Liver (tissue), 9 donors: ENCODE measurements around the gene KCNMB2. TPM values are rescaled to one million over a fixed set of nuclear protein-coding genes. Genes with fewer than 3 reads are reported as not detected.

Experiments
- DNase-seq: peaks from one replicate; pipeline ENCODE4 v3.0.0-alpha.2; 2017; ENCODE audit warnings: low spot score
- H3K27ac ChIP-seq, 2 donors: one replicate each; pipeline ENCODE4 v1.7.0; 2013; ENCODE audit warnings: inconsistent platforms in 2 of 2, low read length in 2 of 2, control low read depth in 1 of 2, low read depth in 1 of 2, mild to moderate bottlenecking in 1 of 2
- H3K27me3 ChIP-seq, 4 donors: one replicate each; pipeline versions ENCODE4 v1.6.1 to v1.7.0; 2013; ENCODE audit warnings: low read length in 3 of 4, inconsistent platforms in 1 of 4, mild to moderate bottlenecking in 1 of 4, moderate library complexity in 1 of 4; ENCODE audit not compliant: control insufficient read depth in 4 of 4, insufficient read depth in 4 of 4
- H3K36me3 ChIP-seq, 4 donors: one replicate each; pipeline versions ENCODE4 v1.6.1 to v1.7.0; 2013; ENCODE audit warnings: low read length in 3 of 4, mild to moderate bottlenecking in 3 of 4, low read depth in 1 of 4, moderate library complexity in 1 of 4; ENCODE audit not compliant: control insufficient read depth in 4 of 4, insufficient read depth in 3 of 4
- H3K4me1 ChIP-seq, 4 donors: one replicate each; pipeline versions ENCODE4 v1.6.1 to v1.7.0; 2013; ENCODE audit warnings: low read length in 3 of 4, mild to moderate bottlenecking in 3 of 4, moderate library complexity in 1 of 4; ENCODE audit not compliant: control insufficient read depth in 4 of 4, insufficient read depth in 4 of 4
- H3K4me3 ChIP-seq, 3 donors: one replicate each; pipeline versions ENCODE4 v1.6.1 to v1.7.0; 2013; ENCODE audit warnings: low read length in 3 of 3, control low read depth in 1 of 3, low read depth in 1 of 3, mild to moderate bottlenecking in 1 of 3
- H3K9ac ChIP-seq, 2 donors: one replicate each; pipeline ENCODE4 v1.7.0; 2013; ENCODE audit warnings: low read length in 2 of 2, mild to moderate bottlenecking in 2 of 2, moderate library complexity in 2 of 2, control low read depth in 1 of 2, low read depth in 1 of 2
- H3K9me3 ChIP-seq, 4 donors: one replicate each; pipeline versions ENCODE4 v1.6.1 to v1.7.0; 2013; ENCODE audit warnings: low read length in 3 of 4; ENCODE audit not compliant: control insufficient read depth in 4 of 4
- EGR1 ChIP-seq, 2 donors: IDR thresholded peaks; 2 replicates each; pipeline ENCODE4 v1.6.1; 2016 to 2018; ENCODE audit warnings: antibody characterized with exemption in 2 of 2, low read depth in 2 of 2
- FOXA1 ChIP-seq: IDR thresholded peaks from 2 replicates; pipeline ENCODE4 v1.6.1; 2016; ENCODE audit warnings: antibody characterized with exemption
- FOXA2 ChIP-seq: IDR thresholded peaks from 2 replicates; pipeline ENCODE4 v1.6.1; 2016; ENCODE audit warnings: antibody characterized with exemption
- HNF4A ChIP-seq, 2 donors: conservative IDR thresholded peaks; 2 replicates each; pipeline ENCODE4 v1.6.1; 2016; ENCODE audit warnings: antibody characterized with exemption in 2 of 2, mild to moderate bottlenecking in 2 of 2
- HNF4G ChIP-seq: IDR thresholded peaks from 2 replicates; pipeline ENCODE4 v1.6.1; 2016; ENCODE audit warnings: antibody characterized with exemption
- JUND ChIP-seq, 2 donors: IDR thresholded peaks; 2 replicates each; pipeline ENCODE4 v1.6.1; 2016; ENCODE audit warnings: antibody characterized with exemption in 2 of 2
- MAX ChIP-seq: IDR thresholded peaks from 2 replicates; pipeline ENCODE4 v1.6.1; 2016; ENCODE audit warnings: antibody characterized with exemption
- NR2F2 ChIP-seq: IDR thresholded peaks from 2 replicates; pipeline ENCODE4 v1.6.1; 2016; ENCODE audit warnings: antibody characterized with exemption
- RAD21 ChIP-seq, 2 donors: IDR thresholded peaks; 2 replicates each; pipeline ENCODE4 v1.6.1; 2016; ENCODE audit warnings: antibody characterized with exemption in 2 of 2, mild to moderate bottlenecking in 2 of 2
- RXRA ChIP-seq, 2 donors: IDR thresholded peaks; 2 replicates each; pipeline ENCODE4 v1.6.1; 2017 to 2018; ENCODE audit warnings: antibody characterized with exemption in 2 of 2, mild to moderate bottlenecking in 1 of 2
- SP1 ChIP-seq: IDR thresholded peaks from 2 replicates; pipeline ENCODE4 v1.6.1; 2018; ENCODE audit warnings: antibody characterized with exemption, mild to moderate bottlenecking
- TAF1 ChIP-seq: conservative IDR thresholded peaks from 2 replicates; pipeline ENCODE4 v1.6.1; 2016; ENCODE audit warnings: antibody characterized with exemption, mild to moderate bottlenecking
- YY1 ChIP-seq: IDR thresholded peaks from 2 replicates; pipeline ENCODE4 v1.6.1; 2016; ENCODE audit warnings: antibody characterized with exemption, mild to moderate bottlenecking
- WGBS: extraction: QIAGEN DNeasy Blood & Tissue Kit; methylation state at CpG from one replicate; pipeline ENCODE4 v1.1.7; 2013; 5-methylcytosine and 5-hydroxymethylcytosine counted together
- polyA plus RNA-seq, 2 donors: library from polyadenylated mRNA; stranded (reverse) in 1 of 2; unstranded in 1 of 2; fragments of 200-250 nt in 1 of 2; fragments of >200 nt in 1 of 2; fragmentation: Nextera tagmentation in 1 of 2; extraction: Ambion mirVana in 1 of 2; gene quantifications; one replicate each; pipeline versions ENCODE4 v1.2.1 to v1.2.3, GENCODE V29; 2013 to 2015
- total RNA-seq, 2 donors: library from RNA; depleted of rRNA; stranded (reverse); fragments of >200 nt; gene quantifications; one replicate each; pipeline ENCODE4 v1.2.3, GENCODE V29; 2014
- TF ChIP-seq, protein P1 (sequence below): fragments of 150-350 bp; IDR thresholded peaks from 2 replicates; pipeline ENCODE4 v1.5.1; 2017; ENCODE audit warnings: improper control_type of control experiment, low read depth, low read length; ENCODE audit not compliant: missing input control
- TF ChIP-seq, protein P2 (sequence below): IDR thresholded peaks from 2 replicates; pipeline ENCODE4 v1.6.1; 2016; ENCODE audit warnings: antibody characterized with exemption
- donor health status: healthy.
- donor health status: healthy.
- donor health status: healthy.
- donor health status: healthy.
- donor health status: healthy.

The KCNMB2 gene
- total and polyA plus RNA-seq, 4 donors: 0.08 to 0.33 (median 0.16) TPM; not detected in 1

DNA sequence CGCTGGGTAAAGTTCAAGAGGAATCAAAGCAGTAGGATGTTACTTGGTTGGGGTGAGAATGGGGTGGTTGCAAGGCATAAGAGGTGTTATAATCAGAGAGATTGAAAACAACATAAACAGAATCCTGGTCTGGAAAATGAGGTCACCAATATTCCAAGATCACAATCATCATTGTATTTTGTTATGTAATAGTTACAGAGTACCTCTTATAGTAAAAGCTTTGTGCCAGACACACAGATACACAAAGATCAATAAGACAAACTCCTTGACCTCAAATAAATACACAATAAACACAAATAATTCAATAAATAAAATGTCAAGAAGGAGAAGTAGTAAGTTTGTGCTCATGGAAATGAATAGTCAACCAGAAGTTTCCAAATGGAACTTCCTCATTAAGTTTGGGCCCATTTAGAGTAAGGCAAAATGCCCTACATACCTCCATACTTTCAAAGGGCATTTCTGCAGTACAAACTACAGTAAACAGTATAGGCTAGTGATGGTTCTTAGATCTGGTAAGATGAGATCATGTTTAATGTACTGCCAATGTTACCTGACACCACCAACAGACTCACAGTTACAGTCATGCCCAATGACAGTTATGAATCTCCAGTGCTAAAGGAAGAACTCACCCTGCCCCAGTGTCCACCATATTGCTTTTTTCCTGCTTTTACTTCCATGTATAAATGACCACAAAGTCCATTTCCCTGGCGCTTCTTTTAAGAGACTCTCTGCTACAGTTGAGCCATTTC is 93.4 kb downstream of the KCNMB2 start:
- 85% methylated on average over 2 of the region's 2 CpGs for WGBS
- Histone ChIP-seq H3K9me3 (no peaks in the 10 kb centered on the region), H3K9ac (no peak overlapping the region), H3K4me1 (no peaks in the 10 kb centered on the region), H3K27ac (no peak overlapping the region), H3K27me3 (no peaks in the 10 kb centered on the region), H3K36me3 (no peaks in the 10 kb centered on the region), H3K4me3 (no peak overlapping the region)
- DNase-seq: no peak
- TF ChIP-seq JUND (IDR thresholded peaks at IDR 0.05) (no peak), FOXA1 (no peak), YY1 (no peak), HNF4G (no peak), FOXA2 (no peak), TAF1 (no peak), SP1 (no peak)
- TF ChIP-seq, protein P1, sequence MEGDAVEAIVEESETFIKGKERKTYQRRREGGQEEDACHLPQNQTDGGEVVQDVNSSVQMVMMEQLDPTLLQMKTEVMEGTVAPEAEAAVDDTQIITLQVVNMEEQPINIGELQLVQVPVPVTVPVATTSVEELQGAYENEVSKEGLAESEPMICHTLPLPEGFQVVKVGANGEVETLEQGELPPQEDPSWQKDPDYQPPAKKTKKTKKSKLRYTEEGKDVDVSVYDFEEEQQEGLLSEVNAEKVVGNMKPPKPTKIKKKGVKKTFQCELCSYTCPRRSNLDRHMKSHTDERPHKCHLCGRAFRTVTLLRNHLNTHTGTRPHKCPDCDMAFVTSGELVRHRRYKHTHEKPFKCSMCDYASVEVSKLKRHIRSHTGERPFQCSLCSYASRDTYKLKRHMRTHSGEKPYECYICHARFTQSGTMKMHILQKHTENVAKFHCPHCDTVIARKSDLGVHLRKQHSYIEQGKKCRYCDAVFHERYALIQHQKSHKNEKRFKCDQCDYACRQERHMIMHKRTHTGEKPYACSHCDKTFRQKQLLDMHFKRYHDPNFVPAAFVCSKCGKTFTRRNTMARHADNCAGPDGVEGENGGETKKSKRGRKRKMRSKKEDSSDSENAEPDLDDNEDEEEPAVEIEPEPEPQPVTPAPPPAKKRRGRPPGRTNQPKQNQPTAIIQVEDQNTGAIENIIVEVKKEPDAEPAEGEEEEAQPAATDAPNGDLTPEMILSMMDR: no peak
- TF ChIP-seq, protein P2, sequence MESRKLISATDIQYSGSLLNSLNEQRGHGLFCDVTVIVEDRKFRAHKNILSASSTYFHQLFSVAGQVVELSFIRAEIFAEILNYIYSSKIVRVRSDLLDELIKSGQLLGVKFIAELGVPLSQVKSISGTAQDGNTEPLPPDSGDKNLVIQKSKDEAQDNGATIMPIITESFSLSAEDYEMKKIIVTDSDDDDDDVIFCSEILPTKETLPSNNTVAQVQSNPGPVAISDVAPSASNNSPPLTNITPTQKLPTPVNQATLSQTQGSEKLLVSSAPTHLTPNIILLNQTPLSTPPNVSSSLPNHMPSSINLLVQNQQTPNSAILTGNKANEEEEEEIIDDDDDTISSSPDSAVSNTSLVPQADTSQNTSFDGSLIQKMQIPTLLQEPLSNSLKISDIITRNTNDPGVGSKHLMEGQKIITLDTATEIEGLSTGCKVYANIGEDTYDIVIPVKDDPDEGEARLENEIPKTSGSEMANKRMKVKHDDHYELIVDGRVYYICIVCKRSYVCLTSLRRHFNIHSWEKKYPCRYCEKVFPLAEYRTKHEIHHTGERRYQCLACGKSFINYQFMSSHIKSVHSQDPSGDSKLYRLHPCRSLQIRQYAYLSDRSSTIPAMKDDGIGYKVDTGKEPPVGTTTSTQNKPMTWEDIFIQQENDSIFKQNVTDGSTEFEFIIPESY: no peak

DNA sequence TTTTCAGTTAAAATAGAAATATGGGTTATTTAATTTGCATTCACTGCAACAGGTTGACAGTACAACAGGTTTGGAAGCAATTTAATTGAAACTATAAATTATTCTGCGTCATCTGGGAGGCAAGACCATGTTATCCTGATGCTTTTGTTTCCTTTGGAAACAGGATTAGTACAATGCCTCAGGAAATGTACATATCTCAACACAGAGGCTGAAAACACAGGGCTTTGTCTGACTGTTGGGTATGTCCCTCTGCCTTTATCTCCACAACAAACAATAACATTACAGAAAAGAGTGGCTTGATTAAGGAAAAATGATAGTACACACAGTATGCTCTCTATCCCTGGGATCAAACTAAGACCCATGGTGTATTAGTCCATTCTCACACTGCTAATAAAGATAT is 95.7 kb downstream of the KCNMB2 start:
- Histone ChIP-seq H3K36me3 (no peaks in the 10 kb centered on the region), H3K27me3 (no peaks in the 10 kb centered on the region), H3K27ac (no peak overlapping the region), H3K9ac (no peak overlapping the region), H3K4me1 (no peaks in the 10 kb centered on the region), H3K9me3 (no peaks in the 10 kb centered on the region), H3K4me3 (no peak overlapping the region)
- 66% methylated on average over 1 of the region's 1 CpG for WGBS
- TF ChIP-seq FOXA1 (no peak), NR2F2 (no peak), RAD21 (IDR thresholded peaks at IDR 0.05) (no peak)
- DNase-seq: no peak

DNA sequence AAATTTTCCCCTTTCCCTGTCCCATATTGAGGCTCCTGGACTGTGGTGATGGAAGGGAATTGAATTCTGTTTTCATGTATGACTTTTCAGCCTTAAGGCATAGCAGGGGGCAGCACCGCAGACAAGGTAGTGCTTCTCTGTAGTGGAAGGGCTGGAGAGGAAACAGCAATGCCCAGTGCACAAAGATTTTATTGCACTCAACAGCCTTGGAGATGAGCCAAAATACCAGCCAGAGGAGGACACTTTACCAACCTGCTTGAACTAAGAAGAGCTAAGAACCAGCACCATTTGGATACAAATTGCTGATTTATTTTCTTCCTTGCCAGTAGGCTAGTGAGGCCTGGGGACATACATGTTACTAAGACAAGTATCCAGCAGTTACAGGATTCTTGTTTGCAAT is 98.7 kb downstream of the KCNMB2 start:
- H3K27me3 ChIP-seq: no peaks in the 10 kb centered on the region
- H3K9me3 ChIP-seq: no peaks in the 10 kb centered on the region
- no peak for TF ChIP-seq RXRA (IDR thresholded peaks at IDR 0.05)
- TF ChIP-seq TAF1: no peak
- TF ChIP-seq EGR1 (IDR thresholded peaks at IDR 0.05; ENCODE audit: low read depth in 2 of 2): no peak
- TF ChIP-seq FOXA1: no peak
- TF ChIP-seq MAX: no peak
- TF ChIP-seq, protein P1: no peak
- TF ChIP-seq HNF4A (conservative IDR thresholded peaks at IDR 0.05): no peak
- TF ChIP-seq FOXA2: no peak
- no peak for TF ChIP-seq RAD21 (IDR thresholded peaks at IDR 0.05)
- 0% methylated on average over 1 of the region's 1 CpG for WGBS
- H3K36me3 ChIP-seq: no peaks in the 10 kb centered on the region
- no peaks in the 10 kb centered on the region for H3K4me1 ChIP-seq
- H3K9ac ChIP-seq: no peak overlapping the region
- H3K4me3 ChIP-seq: no peak overlapping the region
- H3K27ac ChIP-seq: no peak overlapping the region
- no peak for DNase-seq
